WTC11 (cell line): ENCODE results near the gene RNF40. TPM values are rescaled to one million over a fixed set of nuclear protein-coding genes. Genes with fewer than 3 reads are reported as not detected.

Experiments
- CBFB ChIP-seq: sonication (generic); formaldehyde crosslinking; IDR thresholded peaks from 2 replicates; pipeline ENCODE4 v1.8.1; 2022; ENCODE audit warnings: mild to moderate bottlenecking, low read depth, missing genetic modification reagents
- ETV6 ChIP-seq: sonication (generic); formaldehyde crosslinking; IDR thresholded peaks from 2 replicates; pipeline ENCODE4 v1.8.1; 2022; ENCODE audit warnings: mild to moderate bottlenecking, missing genetic modification reagents
- IRF2 ChIP-seq: sonication (generic); formaldehyde crosslinking; IDR thresholded peaks from 2 replicates; pipeline ENCODE4 v1.8.0; 2022; ENCODE audit warnings: low read depth, missing genetic modification reagents, borderline replicate concordance
- MXD4 ChIP-seq: fragments of 250-450 bp; sonication (Bioruptor Pico); IDR thresholded peaks from 2 replicates; pipeline ENCODE4 v1.8.0; 2021; ENCODE audit warnings: mild to moderate bottlenecking, moderate library complexity, borderline replicate concordance
- NFYB ChIP-seq: sonication (generic); formaldehyde crosslinking; conservative IDR thresholded peaks from 2 replicates; pipeline ENCODE4 v1.8.0; 2022; ENCODE audit warnings: low read depth, missing genetic modification reagents
- RELA ChIP-seq: sonication (generic); formaldehyde crosslinking; IDR thresholded peaks from 2 replicates; pipeline ENCODE4 v1.8.1; 2022; ENCODE audit warnings: missing genetic modification reagents, mild to moderate bottlenecking, borderline replicate concordance
- TP53 ChIP-seq: sonication (generic); formaldehyde crosslinking; IDR thresholded peaks from 2 replicates; pipeline ENCODE4 v1.8.1; 2023; ENCODE audit warnings: mild to moderate bottlenecking, missing genetic modification reagents
- ZNF423 ChIP-seq: fragments of 250-450 bp; sonication (Bioruptor Pico); IDR thresholded peaks from 2 replicates; pipeline ENCODE4 v2.1.2; 2022; ENCODE audit warnings: mild to moderate bottlenecking, moderate library complexity
- total RNA-seq: library from RNA; stranded (reverse); gene quantifications from 3 replicates; pipeline ENCODE4 v1.2.3, GENCODE V29; 2021
- TF ChIP-seq, protein P1 (sequence below): fragments of 250-450 bp; sonication (Bioruptor Pico); IDR thresholded peaks from 2 replicates; pipeline ENCODE4 v1.8.0; 2021; ENCODE audit warnings: mild to moderate bottlenecking
- TF ChIP-seq, protein P2 (sequence below): sonication (generic); formaldehyde crosslinking; IDR thresholded peaks from 2 replicates; pipeline ENCODE4 v1.8.0; 2022; ENCODE audit warnings: mild to moderate bottlenecking, missing genetic modification reagents
- TF ChIP-seq, protein P3 (sequence below): sonication (generic); formaldehyde crosslinking; IDR thresholded peaks from 2 replicates; pipeline ENCODE4 v1.8.1; 2023; ENCODE audit warnings: mild to moderate bottlenecking, missing genetic modification reagents, moderate library complexity
- TF ChIP-seq, protein P4 (sequence below): fragments of 250-450 bp; sonication (Bioruptor Pico); IDR thresholded peaks from 2 replicates; pipeline ENCODE4 v1.9.0; 2021; ENCODE audit warnings: moderate library complexity, mild to moderate bottlenecking, inconsistent platforms, borderline replicate concordance
- TF ChIP-seq, protein P5 (sequence below): sonication (generic); formaldehyde crosslinking; IDR thresholded peaks from 2 replicates; pipeline ENCODE4 v1.8.1; 2023; ENCODE audit warnings: mild to moderate bottlenecking, missing genetic modification reagents
- TF ChIP-seq, protein P6 (sequence below): sonication (generic); formaldehyde crosslinking; IDR thresholded peaks from 2 replicates; pipeline ENCODE4 v1.8.0; 2023; ENCODE audit warnings: missing genetic modification reagents
- TF ChIP-seq, protein P7 (sequence below): fragments of 250-450 bp; sonication (Bioruptor Pico); conservative IDR thresholded peaks from 2 replicates; pipeline ENCODE4 v1.9.0; 2021; ENCODE audit warnings: mild to moderate bottlenecking
- TF ChIP-seq, protein P8 (sequence below): sonication (generic); formaldehyde crosslinking; IDR thresholded peaks from 2 replicates; pipeline ENCODE4 v1.8.0; 2023; ENCODE audit warnings: missing genetic modification reagents, mild to moderate bottlenecking, borderline replicate concordance
- TF ChIP-seq, protein P9 (sequence below): fragments of 250-450 bp; sonication (Bioruptor Pico); IDR thresholded peaks from 2 replicates; pipeline ENCODE4 v1.9.0; 2021; ENCODE audit warnings: mild to moderate bottlenecking
- TF ChIP-seq, protein P10 (sequence below): sonication (generic); formaldehyde crosslinking; IDR thresholded peaks from 2 replicates; pipeline ENCODE4 v1.8.0; 2022; ENCODE audit warnings: mild to moderate bottlenecking, missing genetic modification reagents
- TF ChIP-seq, protein P11 (sequence below): sonication (generic); formaldehyde crosslinking; IDR thresholded peaks from 2 replicates; pipeline ENCODE4 v1.8.1; 2022; ENCODE audit warnings: low read depth, missing genetic modification reagents, borderline replicate concordance
- TF ChIP-seq, protein P12 (sequence below): sonication (generic); formaldehyde crosslinking; IDR thresholded peaks from 2 replicates; pipeline ENCODE4 v1.8.1; 2022; ENCODE audit warnings: mild to moderate bottlenecking, moderate library complexity, missing genetic modification reagents

RNF40 gene
- total RNA-seq, 1 experiment from 2014 or later: 77.1 TPM

DNA sequence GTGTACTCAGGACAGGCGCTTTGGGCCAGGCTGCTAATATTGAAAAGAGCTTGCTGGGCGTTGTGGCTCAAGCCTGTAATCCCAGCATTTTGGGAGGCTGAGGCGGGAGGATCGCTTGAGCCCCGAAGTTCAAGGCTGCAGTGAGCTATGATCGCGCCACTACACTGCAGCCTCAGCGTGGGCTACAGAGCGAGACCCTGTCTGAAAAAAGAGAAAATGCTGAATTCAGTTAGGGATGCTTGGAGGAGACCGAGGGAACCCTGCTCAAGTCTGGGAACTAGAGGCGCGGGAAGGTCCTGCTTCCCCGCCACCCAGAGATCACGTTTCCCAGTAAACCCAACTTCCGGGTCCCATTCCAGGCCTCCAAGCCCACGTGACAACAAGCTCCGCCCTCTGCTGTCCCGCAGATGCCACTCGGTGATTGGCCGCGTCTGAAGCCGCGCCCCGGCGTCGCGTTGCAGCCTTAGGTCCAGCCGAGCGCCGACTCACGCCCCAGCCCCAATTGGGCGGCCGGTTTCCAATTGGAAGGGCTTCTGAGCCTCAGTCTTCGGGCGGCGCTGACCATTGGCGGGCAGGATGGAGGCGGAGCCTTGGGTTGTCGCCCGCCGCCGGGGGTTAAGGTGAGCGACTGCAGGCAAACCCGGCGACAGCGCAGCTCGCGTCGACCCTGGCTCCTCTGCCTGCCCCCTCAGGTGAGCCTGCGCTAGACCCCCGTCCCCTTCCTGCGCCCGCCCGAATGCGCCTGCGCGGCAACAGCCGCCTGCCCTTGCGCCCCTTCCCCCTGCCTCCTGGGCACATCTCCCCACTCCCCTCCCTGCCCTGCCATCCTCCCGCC, 14.1 kb upstream of the RNF40 start, which contains the start of gene PHKG2 (continued):
- TF ChIP-seq, protein P1, sequence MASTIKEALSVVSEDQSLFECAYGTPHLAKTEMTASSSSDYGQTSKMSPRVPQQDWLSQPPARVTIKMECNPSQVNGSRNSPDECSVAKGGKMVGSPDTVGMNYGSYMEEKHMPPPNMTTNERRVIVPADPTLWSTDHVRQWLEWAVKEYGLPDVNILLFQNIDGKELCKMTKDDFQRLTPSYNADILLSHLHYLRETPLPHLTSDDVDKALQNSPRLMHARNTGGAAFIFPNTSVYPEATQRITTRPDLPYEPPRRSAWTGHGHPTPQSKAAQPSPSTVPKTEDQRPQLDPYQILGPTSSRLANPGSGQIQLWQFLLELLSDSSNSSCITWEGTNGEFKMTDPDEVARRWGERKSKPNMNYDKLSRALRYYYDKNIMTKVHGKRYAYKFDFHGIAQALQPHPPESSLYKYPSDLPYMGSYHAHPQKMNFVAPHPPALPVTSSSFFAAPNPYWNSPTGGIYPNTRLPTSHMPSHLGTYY (CRISPR knock-in tag): no peak
- TF ChIP-seq TP53: no peak
- peak; percentile 78 for TF ChIP-seq NFYB (CRISPR knock-in tag)
- TF ChIP-seq, protein P2, sequence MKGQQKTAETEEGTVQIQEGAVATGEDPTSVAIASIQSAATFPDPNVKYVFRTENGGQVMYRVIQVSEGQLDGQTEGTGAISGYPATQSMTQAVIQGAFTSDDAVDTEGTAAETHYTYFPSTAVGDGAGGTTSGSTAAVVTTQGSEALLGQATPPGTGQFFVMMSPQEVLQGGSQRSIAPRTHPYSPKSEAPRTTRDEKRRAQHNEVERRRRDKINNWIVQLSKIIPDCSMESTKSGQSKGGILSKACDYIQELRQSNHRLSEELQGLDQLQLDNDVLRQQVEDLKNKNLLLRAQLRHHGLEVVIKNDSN (CRISPR knock-in tag): peak; percentile 96
- TF ChIP-seq MXD4 (CRISPR knock-in tag): no peak
- TF ChIP-seq, protein P3, sequence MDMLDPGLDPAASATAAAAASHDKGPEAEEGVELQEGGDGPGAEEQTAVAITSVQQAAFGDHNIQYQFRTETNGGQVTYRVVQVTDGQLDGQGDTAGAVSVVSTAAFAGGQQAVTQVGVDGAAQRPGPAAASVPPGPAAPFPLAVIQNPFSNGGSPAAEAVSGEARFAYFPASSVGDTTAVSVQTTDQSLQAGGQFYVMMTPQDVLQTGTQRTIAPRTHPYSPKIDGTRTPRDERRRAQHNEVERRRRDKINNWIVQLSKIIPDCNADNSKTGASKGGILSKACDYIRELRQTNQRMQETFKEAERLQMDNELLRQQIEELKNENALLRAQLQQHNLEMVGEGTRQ (CRISPR knock-in tag): peak; percentile 96
- TF ChIP-seq ETV6 (CRISPR knock-in tag): peak; percentile 80; the same call in 1 of the 2 replicates
- no peak for TF ChIP-seq CBFB (CRISPR knock-in tag)
- TF ChIP-seq, protein P4, sequence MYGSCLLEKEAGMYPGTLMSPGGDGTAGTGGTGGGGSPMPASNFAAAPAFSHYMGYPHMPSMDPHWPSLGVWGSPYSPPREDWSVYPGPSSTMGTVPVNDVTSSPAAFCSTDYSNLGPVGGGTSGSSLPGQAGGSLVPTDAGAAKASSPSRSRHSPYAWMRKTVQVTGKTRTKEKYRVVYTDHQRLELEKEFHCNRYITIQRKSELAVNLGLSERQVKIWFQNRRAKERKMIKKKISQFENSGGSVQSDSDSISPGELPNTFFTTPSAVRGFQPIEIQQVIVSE (CRISPR knock-in tag): no peak
- TF ChIP-seq, protein P5, sequence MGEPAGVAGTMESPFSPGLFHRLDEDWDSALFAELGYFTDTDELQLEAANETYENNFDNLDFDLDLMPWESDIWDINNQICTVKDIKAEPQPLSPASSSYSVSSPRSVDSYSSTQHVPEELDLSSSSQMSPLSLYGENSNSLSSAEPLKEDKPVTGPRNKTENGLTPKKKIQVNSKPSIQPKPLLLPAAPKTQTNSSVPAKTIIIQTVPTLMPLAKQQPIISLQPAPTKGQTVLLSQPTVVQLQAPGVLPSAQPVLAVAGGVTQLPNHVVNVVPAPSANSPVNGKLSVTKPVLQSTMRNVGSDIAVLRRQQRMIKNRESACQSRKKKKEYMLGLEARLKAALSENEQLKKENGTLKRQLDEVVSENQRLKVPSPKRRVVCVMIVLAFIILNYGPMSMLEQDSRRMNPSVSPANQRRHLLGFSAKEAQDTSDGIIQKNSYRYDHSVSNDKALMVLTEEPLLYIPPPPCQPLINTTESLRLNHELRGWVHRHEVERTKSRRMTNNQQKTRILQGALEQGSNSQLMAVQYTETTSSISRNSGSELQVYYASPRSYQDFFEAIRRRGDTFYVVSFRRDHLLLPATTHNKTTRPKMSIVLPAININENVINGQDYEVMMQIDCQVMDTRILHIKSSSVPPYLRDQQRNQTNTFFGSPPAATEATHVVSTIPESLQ (CRISPR knock-in tag): no peak
- TF ChIP-seq, protein P6, sequence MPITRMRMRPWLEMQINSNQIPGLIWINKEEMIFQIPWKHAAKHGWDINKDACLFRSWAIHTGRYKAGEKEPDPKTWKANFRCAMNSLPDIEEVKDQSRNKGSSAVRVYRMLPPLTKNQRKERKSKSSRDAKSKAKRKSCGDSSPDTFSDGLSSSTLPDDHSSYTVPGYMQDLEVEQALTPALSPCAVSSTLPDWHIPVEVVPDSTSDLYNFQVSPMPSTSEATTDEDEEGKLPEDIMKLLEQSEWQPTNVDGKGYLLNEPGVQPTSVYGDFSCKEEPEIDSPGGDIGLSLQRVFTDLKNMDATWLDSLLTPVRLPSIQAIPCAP (CRISPR knock-in tag): no peak
- TF ChIP-seq, protein P7, sequence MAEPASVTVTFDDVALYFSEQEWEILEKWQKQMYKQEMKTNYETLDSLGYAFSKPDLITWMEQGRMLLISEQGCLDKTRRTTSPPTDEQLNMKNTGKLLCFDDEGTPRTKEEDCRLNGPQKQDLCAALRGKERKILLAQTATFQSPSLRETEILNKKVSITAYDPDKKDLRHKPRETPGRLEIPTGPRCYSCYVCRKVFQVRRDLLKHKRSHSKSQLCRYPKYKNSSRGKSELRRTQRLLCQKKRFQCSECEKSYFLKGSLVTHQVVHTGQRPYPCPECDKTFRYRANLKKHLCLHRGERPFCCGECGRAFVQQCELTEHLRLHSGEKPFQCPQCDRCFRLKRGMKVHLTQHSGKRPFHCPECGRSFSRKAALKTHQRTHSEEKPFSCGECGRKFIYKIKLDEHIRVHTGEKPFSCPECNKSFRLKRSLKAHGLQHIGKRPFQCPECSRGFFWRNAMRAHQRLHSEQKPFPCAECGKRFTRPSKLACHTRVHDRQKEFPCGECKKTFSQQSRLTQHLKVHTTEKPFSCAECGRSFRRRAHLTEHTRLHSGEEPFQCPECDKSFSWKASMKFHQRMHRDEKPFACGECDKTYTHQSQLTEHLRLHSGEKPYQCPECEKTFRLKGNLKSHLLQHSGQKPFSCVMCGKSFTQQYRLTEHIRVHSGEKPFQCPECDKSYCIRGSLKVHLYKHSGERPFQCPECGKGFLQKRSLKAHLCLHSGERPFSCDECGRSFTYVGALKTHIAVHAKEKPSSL (CRISPR knock-in tag): no peak
- TF ChIP-seq, protein P8, sequence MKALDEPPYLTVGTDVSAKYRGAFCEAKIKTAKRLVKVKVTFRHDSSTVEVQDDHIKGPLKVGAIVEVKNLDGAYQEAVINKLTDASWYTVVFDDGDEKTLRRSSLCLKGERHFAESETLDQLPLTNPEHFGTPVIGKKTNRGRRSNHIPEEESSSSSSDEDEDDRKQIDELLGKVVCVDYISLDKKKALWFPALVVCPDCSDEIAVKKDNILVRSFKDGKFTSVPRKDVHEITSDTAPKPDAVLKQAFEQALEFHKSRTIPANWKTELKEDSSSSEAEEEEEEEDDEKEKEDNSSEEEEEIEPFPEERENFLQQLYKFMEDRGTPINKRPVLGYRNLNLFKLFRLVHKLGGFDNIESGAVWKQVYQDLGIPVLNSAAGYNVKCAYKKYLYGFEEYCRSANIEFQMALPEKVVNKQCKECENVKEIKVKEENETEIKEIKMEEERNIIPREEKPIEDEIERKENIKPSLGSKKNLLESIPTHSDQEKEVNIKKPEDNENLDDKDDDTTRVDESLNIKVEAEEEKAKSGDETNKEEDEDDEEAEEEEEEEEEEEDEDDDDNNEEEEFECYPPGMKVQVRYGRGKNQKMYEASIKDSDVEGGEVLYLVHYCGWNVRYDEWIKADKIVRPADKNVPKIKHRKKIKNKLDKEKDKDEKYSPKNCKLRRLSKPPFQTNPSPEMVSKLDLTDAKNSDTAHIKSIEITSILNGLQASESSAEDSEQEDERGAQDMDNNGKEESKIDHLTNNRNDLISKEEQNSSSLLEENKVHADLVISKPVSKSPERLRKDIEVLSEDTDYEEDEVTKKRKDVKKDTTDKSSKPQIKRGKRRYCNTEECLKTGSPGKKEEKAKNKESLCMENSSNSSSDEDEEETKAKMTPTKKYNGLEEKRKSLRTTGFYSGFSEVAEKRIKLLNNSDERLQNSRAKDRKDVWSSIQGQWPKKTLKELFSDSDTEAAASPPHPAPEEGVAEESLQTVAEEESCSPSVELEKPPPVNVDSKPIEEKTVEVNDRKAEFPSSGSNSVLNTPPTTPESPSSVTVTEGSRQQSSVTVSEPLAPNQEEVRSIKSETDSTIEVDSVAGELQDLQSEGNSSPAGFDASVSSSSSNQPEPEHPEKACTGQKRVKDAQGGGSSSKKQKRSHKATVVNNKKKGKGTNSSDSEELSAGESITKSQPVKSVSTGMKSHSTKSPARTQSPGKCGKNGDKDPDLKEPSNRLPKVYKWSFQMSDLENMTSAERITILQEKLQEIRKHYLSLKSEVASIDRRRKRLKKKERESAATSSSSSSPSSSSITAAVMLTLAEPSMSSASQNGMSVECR (CRISPR knock-in tag): no peak
- no peak for TF ChIP-seq ZNF423 (CRISPR knock-in tag)
- TF ChIP-seq, protein P9, sequence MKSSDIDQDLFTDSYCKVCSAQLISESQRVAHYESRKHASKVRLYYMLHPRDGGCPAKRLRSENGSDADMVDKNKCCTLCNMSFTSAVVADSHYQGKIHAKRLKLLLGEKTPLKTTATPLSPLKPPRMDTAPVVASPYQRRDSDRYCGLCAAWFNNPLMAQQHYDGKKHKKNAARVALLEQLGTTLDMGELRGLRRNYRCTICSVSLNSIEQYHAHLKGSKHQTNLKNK (CRISPR knock-in tag): no peak
- TF ChIP-seq, protein P10, sequence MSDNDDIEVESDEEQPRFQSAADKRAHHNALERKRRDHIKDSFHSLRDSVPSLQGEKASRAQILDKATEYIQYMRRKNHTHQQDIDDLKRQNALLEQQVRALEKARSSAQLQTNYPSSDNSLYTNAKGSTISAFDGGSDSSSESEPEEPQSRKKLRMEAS: peak; percentile 53; the same call in 1 of the 2 replicates
- TF ChIP-seq, protein P11, sequence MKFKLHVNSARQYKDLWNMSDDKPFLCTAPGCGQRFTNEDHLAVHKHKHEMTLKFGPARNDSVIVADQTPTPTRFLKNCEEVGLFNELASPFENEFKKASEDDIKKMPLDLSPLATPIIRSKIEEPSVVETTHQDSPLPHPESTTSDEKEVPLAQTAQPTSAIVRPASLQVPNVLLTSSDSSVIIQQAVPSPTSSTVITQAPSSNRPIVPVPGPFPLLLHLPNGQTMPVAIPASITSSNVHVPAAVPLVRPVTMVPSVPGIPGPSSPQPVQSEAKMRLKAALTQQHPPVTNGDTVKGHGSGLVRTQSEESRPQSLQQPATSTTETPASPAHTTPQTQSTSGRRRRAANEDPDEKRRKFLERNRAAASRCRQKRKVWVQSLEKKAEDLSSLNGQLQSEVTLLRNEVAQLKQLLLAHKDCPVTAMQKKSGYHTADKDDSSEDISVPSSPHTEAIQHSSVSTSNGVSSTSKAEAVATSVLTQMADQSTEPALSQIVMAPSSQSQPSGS (CRISPR knock-in tag): no peak
- TF ChIP-seq, protein P12, sequence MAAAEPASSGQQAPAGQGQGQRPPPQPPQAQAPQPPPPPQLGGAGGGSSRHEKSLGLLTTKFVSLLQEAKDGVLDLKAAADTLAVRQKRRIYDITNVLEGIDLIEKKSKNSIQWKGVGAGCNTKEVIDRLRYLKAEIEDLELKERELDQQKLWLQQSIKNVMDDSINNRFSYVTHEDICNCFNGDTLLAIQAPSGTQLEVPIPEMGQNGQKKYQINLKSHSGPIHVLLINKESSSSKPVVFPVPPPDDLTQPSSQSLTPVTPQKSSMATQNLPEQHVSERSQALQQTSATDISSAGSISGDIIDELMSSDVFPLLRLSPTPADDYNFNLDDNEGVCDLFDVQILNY (CRISPR knock-in tag): 0 out of 2 replicates have a peak, but pooled peaks have one; percentile 42
- no peak for TF ChIP-seq IRF2 (CRISPR knock-in tag)
- TF ChIP-seq RELA (CRISPR knock-in tag): no peak
